Psoas muscle (tissue), 8 donors: Measurements from ENCODE around the gene KCNK3. TPM values are rescaled to one million over a fixed set of nuclear protein-coding genes. Genes with fewer than 3 reads are reported as not detected.

Source experiments
- ATAC-seq, 4 donors: fragments of 200-7000 bp; cut with Tn5 transposase; one replicate each; pipeline ENCODE4 v1.9.1; 2020; ENCODE audit warnings: moderate library complexity in 3 of 4, mild to moderate bottlenecking in 2 of 4
- DNase-seq, 2 donors: peaks; one replicate each; pipeline ENCODE4 v3.0.0-alpha.2; 2020
- H3K27ac ChIP-seq: fragments of 200-600 bp; one replicate; pipeline ENCODE4 v1.8.0; 2022
- H3K27me3 ChIP-seq, 3 donors: fragments of 200-600 bp in 1 of 3; one replicate each; pipeline versions ENCODE4 v1.6.1 to v1.8.0; 2013 to 2022; ENCODE audit warnings: low read length in 2 of 3, mild to moderate bottlenecking in 2 of 3, moderate library complexity in 1 of 3; ENCODE audit not compliant: insufficient read depth in 3 of 3
- H3K36me3 ChIP-seq, 2 donors: fragments of 200-600 bp in 1 of 2; one replicate each; pipeline versions ENCODE4 v1.6.1 to v1.8.0; 2013 to 2022; ENCODE audit warnings: low read depth in 1 of 2, mild to moderate bottlenecking in 1 of 2, moderate library complexity in 1 of 2; ENCODE audit not compliant: insufficient read depth in 1 of 2
- H3K4me1 ChIP-seq: fragments of 200-600 bp; one replicate; pipeline ENCODE4 v1.8.0; 2022
- H3K4me3 ChIP-seq: fragments of 200-600 bp; one replicate; pipeline ENCODE4 v1.8.0; 2022; ENCODE audit warnings: mild to moderate bottlenecking
- H3K9me3 ChIP-seq: fragments of 200-600 bp; one replicate; pipeline ENCODE4 v1.8.0; 2022
- WGBS, 3 donors: extraction: QIAGEN DNeasy Blood & Tissue Kit; methylation state at CpG; one replicate each; pipeline versions ENCODE4 v1.1.6 to v1.1.7; 2013; 5-methylcytosine and 5-hydroxymethylcytosine counted together
- intact Hi-C, 2 donors: fragments of 100-400 bp; cut with DNase I; formaldehyde crosslinking; loops; one replicate each; pipeline versions ENCODE4 v1.11.0 to v1.14.2; 2022
- polyA plus RNA-seq, 3 donors: library from polyadenylated mRNA; stranded (reverse); fragments of 200-250 nt; gene quantifications; one replicate each; pipeline ENCODE4 v1.2.3, GENCODE V29; 2013
- total RNA-seq, 4 donors: library from RNA; stranded (reverse); fragmentation: NEBNext Ultra II Directional in 2 of 4; extraction: Animal tissue kit (Norgen Biotek cat#: 25700) in 2 of 4; gene quantifications; one replicate each; pipeline versions ENCODE4 v1.2.1 to v1.2.4, GENCODE V29; 2021 to 2023
- TF ChIP-seq, protein P1 (sequence below): fragments of 200-600 bp; IDR thresholded peaks from one replicate; pipeline ENCODE4 v1.8.0; 2022; ENCODE audit warnings: antibody characterized with exemption
- donor health status: healthy with polysubstance abuse.
- donor health status: DM: no; HTN: no; CAD: no; lungs with moderate emphysema.
- donor health status: Bipolar disorder and iron deficiency.
- donor health status: healthy.
- donor health status: DM: yes; HTN: yes; CAD: no.
- donor health status: DM: no; HTN: no; CAD: no.
- donor health status: DM: no; HTN: no; CAD: no.
- donor health status: DM: yes; HTN: yes; CAD: no.

Gene KCNK3
- total and polyA plus RNA-seq, 7 donors, result 0.06 to 2.3 (median 0.15) TPM

DNA sequence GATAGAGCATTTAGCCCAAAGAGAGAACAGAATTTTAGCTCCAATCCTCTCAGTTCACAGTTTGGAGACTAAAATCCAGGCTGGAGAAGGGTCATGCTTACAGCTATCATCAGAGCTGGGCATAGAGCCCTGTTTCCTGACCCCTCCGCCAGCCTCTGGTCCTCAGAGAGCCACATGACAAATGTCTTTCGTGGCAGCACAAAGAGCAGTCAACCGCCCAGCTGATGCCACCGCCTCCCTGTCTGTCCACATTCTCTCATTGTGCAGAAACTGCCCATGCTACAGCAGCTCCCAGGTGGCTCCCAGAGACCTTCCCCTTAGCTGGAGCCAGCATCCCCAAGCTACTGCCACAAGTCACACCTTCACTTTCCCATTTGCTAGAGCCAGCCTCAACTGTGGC, 7.6 kb downstream of the KCNK3 start:
- WGBS, 3 donors, result 56 to 81% (median 63%) methylated on average over 4 of the region's 4 CpGs

DNA sequence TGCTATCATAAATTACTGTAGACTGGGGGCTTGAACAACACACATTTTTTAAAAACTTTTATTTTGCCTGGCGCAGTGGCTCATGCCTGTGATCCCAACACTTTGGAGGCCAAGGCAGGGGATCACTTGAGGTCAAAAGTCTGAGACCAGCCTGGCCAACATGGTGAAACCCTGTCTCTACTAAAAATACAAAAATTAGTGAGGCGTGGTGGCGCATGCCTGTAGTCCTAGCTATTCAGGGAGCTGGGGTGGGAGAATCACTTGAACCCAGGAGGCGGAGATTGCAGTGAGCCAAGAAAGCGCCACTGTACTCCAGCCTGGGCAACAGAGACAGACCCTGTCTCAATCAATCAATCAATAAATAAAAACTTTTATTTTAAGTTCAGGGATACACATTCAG, 9.1 kb downstream of the KCNK3 start:
- DNase-seq (no peak), ATAC-seq (no peak)
- Histone ChIP-seq H3K4me1 (no peaks in the 10 kb centered on the region), H3K27ac (no peak overlapping the region), H3K9me3 (no peaks in the 10 kb centered on the region), H3K4me3 (no peak overlapping the region), H3K36me3 (no peaks in the 10 kb centered on the region), H3K27me3 (peaks cover 0 to 27% (median 4%) of the 10 kb centered on the region in 3 donors)
- intact Hi-C loops, result no loop called here
- WGBS, 3 donors, result 89 to 98% (median 94%) methylated on average over 5 of the region's 5 CpGs
- TF ChIP-seq, protein P1, sequence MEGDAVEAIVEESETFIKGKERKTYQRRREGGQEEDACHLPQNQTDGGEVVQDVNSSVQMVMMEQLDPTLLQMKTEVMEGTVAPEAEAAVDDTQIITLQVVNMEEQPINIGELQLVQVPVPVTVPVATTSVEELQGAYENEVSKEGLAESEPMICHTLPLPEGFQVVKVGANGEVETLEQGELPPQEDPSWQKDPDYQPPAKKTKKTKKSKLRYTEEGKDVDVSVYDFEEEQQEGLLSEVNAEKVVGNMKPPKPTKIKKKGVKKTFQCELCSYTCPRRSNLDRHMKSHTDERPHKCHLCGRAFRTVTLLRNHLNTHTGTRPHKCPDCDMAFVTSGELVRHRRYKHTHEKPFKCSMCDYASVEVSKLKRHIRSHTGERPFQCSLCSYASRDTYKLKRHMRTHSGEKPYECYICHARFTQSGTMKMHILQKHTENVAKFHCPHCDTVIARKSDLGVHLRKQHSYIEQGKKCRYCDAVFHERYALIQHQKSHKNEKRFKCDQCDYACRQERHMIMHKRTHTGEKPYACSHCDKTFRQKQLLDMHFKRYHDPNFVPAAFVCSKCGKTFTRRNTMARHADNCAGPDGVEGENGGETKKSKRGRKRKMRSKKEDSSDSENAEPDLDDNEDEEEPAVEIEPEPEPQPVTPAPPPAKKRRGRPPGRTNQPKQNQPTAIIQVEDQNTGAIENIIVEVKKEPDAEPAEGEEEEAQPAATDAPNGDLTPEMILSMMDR, result no peak

More for the DNA sequence above, 7.6 kb downstream of the KCNK3 start:
- H3K27ac ChIP-seq, result no peak overlapping the region
- DNase-seq, result no peak
- no peak overlapping the region for H3K4me3 ChIP-seq
- intact Hi-C loops, result no loop called here
- ATAC-seq, result no peak
- no peaks in the 10 kb centered on the region for H3K4me1 ChIP-seq
- no peaks in the 10 kb centered on the region for H3K36me3 ChIP-seq
- H3K27me3 ChIP-seq, result peaks cover 0 to 42% (median 15%) of the 10 kb centered on the region in 3 donors
- TF ChIP-seq, protein P1, result no peak
- no peaks in the 10 kb centered on the region for H3K9me3 ChIP-seq

DNA sequence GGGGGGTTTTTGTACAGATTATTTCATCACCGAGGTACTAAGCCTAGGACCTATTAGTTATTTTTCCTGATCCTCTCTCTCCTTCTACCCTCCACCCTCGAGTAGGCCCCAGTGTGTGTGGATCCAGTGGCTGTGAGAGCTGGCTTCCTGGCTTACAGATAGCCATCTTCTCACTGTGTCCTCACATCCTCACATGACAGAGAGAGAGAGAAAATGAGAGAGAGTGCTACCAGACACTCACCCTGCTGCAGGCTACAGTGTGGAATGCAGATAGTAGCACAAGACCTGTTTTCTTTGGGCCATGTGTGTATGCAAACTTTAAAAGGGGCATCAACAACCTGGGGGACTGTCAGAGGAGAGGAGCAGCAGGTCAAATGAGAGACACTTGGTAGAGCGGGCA, 9.5 kb downstream of the KCNK3 start:
- Histone ChIP-seq H3K27me3 (peaks cover 0 to 23% (median 5%) of the 10 kb centered on the region in 3 donors), H3K4me1 (no peaks in the 10 kb centered on the region), H3K27ac (no peak overlapping the region), H3K9me3 (no peaks in the 10 kb centered on the region), H3K36me3 (no peaks in the 10 kb centered on the region), H3K4me3 (no peak overlapping the region)
- no peak for DNase-seq
- ATAC-seq, result no peak
- 71 to 81% (median 72%) methylated on average over 3 of the region's 3 CpGs for WGBS, 3 donors
- intact Hi-C loops, result no loop called here
- TF ChIP-seq, protein P1, result no peak

DNA sequence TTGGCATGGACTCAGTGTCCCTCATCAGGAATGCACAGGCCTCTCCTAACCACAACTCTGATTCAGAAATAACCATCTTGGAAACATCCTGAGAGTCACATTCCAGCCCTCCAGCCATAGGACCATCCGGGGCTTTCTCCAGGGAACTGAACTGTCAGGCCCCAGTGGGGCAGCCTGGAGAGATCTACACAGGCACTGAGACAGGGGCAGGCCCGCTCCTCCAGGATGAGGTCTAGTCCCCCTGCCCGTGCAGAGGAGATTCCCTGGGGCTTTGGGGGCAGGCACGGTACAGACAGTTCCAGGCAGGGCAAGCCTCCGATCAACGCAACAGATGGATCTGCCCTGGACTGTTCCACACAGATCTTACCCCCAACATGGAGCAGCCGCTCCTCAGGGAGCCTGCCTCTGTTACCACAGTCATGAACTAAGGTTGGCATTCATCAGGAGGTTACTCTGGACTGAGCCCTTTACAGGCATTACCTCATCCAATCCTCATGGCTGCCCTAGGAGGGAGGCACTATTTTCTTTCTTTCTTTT, 12.0 kb downstream of the KCNK3 start:
- intact Hi-C loops, result no loop called here
- peak in 1 of 4 donors; percentile 41 for ATAC-seq
- H3K36me3 ChIP-seq, result no peaks in the 10 kb centered on the region
- WGBS, 3 donors, result 43 to 70% (median 60%) methylated on average over 7 of the region's 7 CpGs
- TF ChIP-seq, protein P1, result no peak
- no peak for DNase-seq
- peaks cover 0 to 2% (median under 1%) of the 10 kb centered on the region in 3 donors for H3K27me3 ChIP-seq
- H3K27ac ChIP-seq, result no peak overlapping the region
- H3K4me1 ChIP-seq, result no peaks in the 10 kb centered on the region
- H3K4me3 ChIP-seq, result no peak overlapping the region
- no peaks in the 10 kb centered on the region for H3K9me3 ChIP-seq

DNA sequence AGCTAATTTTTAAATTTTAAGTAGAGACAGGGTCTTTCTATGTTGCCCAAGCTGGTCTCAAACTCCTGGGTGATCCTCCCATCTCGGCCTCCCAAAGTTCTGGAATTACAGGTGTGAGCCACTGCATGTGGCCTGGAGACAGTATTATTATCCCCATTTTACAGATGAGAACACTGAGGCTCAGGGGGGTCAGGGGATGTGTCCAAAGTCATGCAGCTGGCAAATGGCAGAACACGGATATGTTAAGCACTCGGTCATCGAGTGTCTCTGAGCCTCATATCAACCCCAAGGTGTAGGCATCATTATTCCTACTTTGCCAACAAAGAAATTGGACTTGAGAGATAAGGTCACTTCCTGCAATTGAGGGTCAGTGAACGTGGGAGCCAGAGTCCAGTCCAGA, 12.6 kb downstream of the KCNK3 start:
- WGBS, 3 donors, result 80 to 85% (median 82%) methylated on average over 5 of the region's 5 CpGs
- intact Hi-C loops, result no loop called here
- DNase-seq, result no peak
- no peaks in the 10 kb centered on the region for H3K4me1 ChIP-seq
- no peak overlapping the region for H3K27ac ChIP-seq
- H3K4me3 ChIP-seq, result no peak overlapping the region
- TF ChIP-seq, protein P1, result no peak
- no peaks in the 10 kb centered on the region for H3K9me3 ChIP-seq
- H3K36me3 ChIP-seq, result no peaks in the 10 kb centered on the region
- ATAC-seq, result no peak
- H3K27me3 ChIP-seq, result peaks cover 0 to 2% (median 0%) of the 10 kb centered on the region in 3 donors
